Thymus (tissue), 11 donors: ENCODE results near the gene PRM3. TPM values are rescaled to one million over a fixed set of nuclear protein-coding genes. Genes with fewer than 3 reads are reported as not detected.

Source experiments
- DNase-seq, 9 donors: peaks; one replicate each; pipeline ENCODE4 v3.0.0-alpha.2; 2013; ENCODE audit warnings: low spot score in 9 of 9, low read depth in 6 of 9, missing footprints in 1 of 9
- H3K27ac ChIP-seq, 2 donors: one replicate each; pipeline ENCODE4 v1.5.1; 2013; ENCODE audit warnings: control low read depth in 1 of 2, low read depth in 1 of 2, low read length in 1 of 2, mild to moderate bottlenecking in 1 of 2, moderate library complexity in 1 of 2
- H3K27me3 ChIP-seq, 2 donors: one replicate each; pipeline ENCODE4 v1.5.1; 2013; ENCODE audit warnings: low read length in 1 of 2; ENCODE audit not compliant: control insufficient read depth in 2 of 2, insufficient read depth in 1 of 2
- H3K36me3 ChIP-seq, 2 donors: one replicate each; pipeline ENCODE4 v1.5.1; 2013; ENCODE audit warnings: low read length in 1 of 2, mild to moderate bottlenecking in 1 of 2, moderate library complexity in 1 of 2; ENCODE audit not compliant: control insufficient read depth in 2 of 2, insufficient read depth in 2 of 2
- H3K4me1 ChIP-seq, 2 donors: one replicate each; pipeline ENCODE4 v1.5.1; 2013; ENCODE audit warnings: low read length in 2 of 2; ENCODE audit not compliant: control insufficient read depth in 2 of 2, insufficient read depth in 2 of 2
- H3K4me3 ChIP-seq, 2 donors: one replicate each; pipeline ENCODE4 v1.5.1; 2013; ENCODE audit warnings: low read length in 2 of 2, control low read depth in 1 of 2, mild to moderate bottlenecking in 1 of 2
- H3K9me3 ChIP-seq, 2 donors: one replicate each; pipeline ENCODE4 v1.5.1; 2013; ENCODE audit warnings: low read length in 1 of 2, mild to moderate bottlenecking in 1 of 2; ENCODE audit not compliant: control insufficient read depth in 2 of 2, insufficient read depth in 1 of 2
- WGBS: extraction: QIAGEN DNeasy Blood & Tissue Kit; methylation state at CpG from one replicate; pipeline ENCODE4 v1.1.7; 2013; 5-methylcytosine and 5-hydroxymethylcytosine counted together
- polyA plus RNA-seq: library from polyadenylated mRNA; stranded (reverse); fragments of 200-250 nt; gene quantifications from one replicate; pipeline ENCODE4 v1.2.3, GENCODE V29; 2013
- total RNA-seq: library from RNA; stranded (reverse); fragments of 120-200 nt; gene quantifications from one replicate; pipeline ENCODE4 v1.2.4, GENCODE V29; 2013
- donor health status: healthy.

The PRM3 gene
- total and polyA plus RNA-seq, 2 donors, result not detected

GRCh38 chr16:11240636-11241473 lies 32.6 kb downstream of the PRM3 start:
- peak overlapping the region in 1 of 2 donors; percentile 13 for H3K4me3 ChIP-seq
- H3K27me3 ChIP-seq, result no peaks in the 10 kb centered on the region
- H3K27ac ChIP-seq, result peak overlapping the region; percentile 10 to 74
- 39% methylated on average over 10 of the region's 10 CpGs for WGBS
- peaks cover 0 to 2% of the 10 kb centered on the region in 2 donors for H3K36me3 ChIP-seq
- DNase-seq, result peak in 1 of 9 donors; percentile 77
- H3K4me1 ChIP-seq, result peaks cover 12 to 49% of the 10 kb centered on the region in 2 donors
- no peaks in the 10 kb centered on the region for H3K9me3 ChIP-seq

GRCh38 chr16:11239644-11240632 lies 33.5 kb downstream of the PRM3 start:
- H3K27me3 ChIP-seq, result no peaks in the 10 kb centered on the region
- 84% methylated on average over 10 of the region's 10 CpGs for WGBS
- H3K9me3 ChIP-seq, result no peaks in the 10 kb centered on the region
- DNase-seq, result no peak
- H3K36me3 ChIP-seq, result peaks cover 0 to 2% of the 10 kb centered on the region in 2 donors
- H3K4me3 ChIP-seq, result no peak overlapping the region
- H3K4me1 ChIP-seq, result peaks cover 11 to 58% of the 10 kb centered on the region in 2 donors
- H3K27ac ChIP-seq, result peak overlapping the region in 1 of 2 donors; percentile 74

- WGBS, result 98% methylated on average over 15 of the region's 15 CpGs
- Histone ChIP-seq H3K36me3 (peaks cover 0 to 2% of the 10 kb centered on the region in 2 donors), H3K9me3 (no peaks in the 10 kb centered on the region), H3K4me3 (no peak overlapping the region), H3K4me1 (peaks cover 20 to 72% of the 10 kb centered on the region in 2 donors), H3K27me3 (no peaks in the 10 kb centered on the region), H3K27ac (no peak overlapping the region)
- no peak for DNase-seq
Measured at GRCh38 chr16:11238272-11239202, 34.9 kb downstream of the PRM3 start.

- H3K4me3 ChIP-seq, result no peak overlapping the region
- H3K27ac ChIP-seq, result no peak overlapping the region
- peaks cover 0 to 2% of the 10 kb centered on the region in 2 donors for H3K36me3 ChIP-seq
- H3K4me1 ChIP-seq, result peaks cover 29 to 77% of the 10 kb centered on the region in 2 donors
- WGBS, result 91% methylated on average over 10 of the region's 10 CpGs
- H3K27me3 ChIP-seq, result no peaks in the 10 kb centered on the region
- DNase-seq, result no peak
- no peaks in the 10 kb centered on the region for H3K9me3 ChIP-seq
Measured at GRCh38 chr16:11236461-11237254, 36.8 kb downstream of the PRM3 start.

GRCh38 chr16:11235703-11235991 lies 37.8 kb downstream of the PRM3 start:
- Histone ChIP-seq H3K9me3 (no peaks in the 10 kb centered on the region), H3K27ac (peak overlapping the region in 1 of 2 donors; percentile 8), H3K27me3 (no peaks in the 10 kb centered on the region), H3K4me3 (no peak overlapping the region), H3K4me1 (peaks cover 23 to 74% of the 10 kb centered on the region in 2 donors), H3K36me3 (peaks cover 0 to 2% of the 10 kb centered on the region in 2 donors)
- no peak for DNase-seq
- 39% methylated on average over 5 of the region's 5 CpGs for WGBS

- H3K9me3 ChIP-seq, result no peaks in the 10 kb centered on the region
- WGBS, result 92% methylated on average over 13 of the region's 13 CpGs
- peaks cover 21 to 69% of the 10 kb centered on the region in 2 donors for H3K4me1 ChIP-seq
- H3K36me3 ChIP-seq, result peaks cover 0 to 2% of the 10 kb centered on the region in 2 donors
- no peak overlapping the region for H3K4me3 ChIP-seq
- peak overlapping the region; percentile 36 to 46 for H3K27ac ChIP-seq
- H3K27me3 ChIP-seq, result no peaks in the 10 kb centered on the region
- DNase-seq, result no peak
Measured at GRCh38 chr16:11234884-11235702, 38.3 kb downstream of the PRM3 start.

- Histone ChIP-seq H3K4me3 (peak overlapping the region in 1 of 2 donors; percentile 16), H3K4me1 (peaks cover 21 to 73% of the 10 kb centered on the region in 2 donors), H3K27me3 (no peaks in the 10 kb centered on the region), H3K9me3 (no peaks in the 10 kb centered on the region), H3K27ac (peak overlapping the region; percentile 91 to 93), H3K36me3 (no peaks in the 10 kb centered on the region)
- peak in 1 of 9 donors; percentile 60 for DNase-seq
- WGBS, result 39% methylated on average over 8 of the region's 8 CpGs
Measured at GRCh38 chr16:11233727-11234376, 39.6 kb downstream of the PRM3 start.
